NCI-H524 (cell line): Measurements from ENCODE around the gene C14orf39.

Experiments used
- DNase-seq, 2 experiments: peaks; one replicate each; lab custom pipeline; 2025; lab: John Stamatoyannopoulos, UW

C14orf39 gene, protein sequence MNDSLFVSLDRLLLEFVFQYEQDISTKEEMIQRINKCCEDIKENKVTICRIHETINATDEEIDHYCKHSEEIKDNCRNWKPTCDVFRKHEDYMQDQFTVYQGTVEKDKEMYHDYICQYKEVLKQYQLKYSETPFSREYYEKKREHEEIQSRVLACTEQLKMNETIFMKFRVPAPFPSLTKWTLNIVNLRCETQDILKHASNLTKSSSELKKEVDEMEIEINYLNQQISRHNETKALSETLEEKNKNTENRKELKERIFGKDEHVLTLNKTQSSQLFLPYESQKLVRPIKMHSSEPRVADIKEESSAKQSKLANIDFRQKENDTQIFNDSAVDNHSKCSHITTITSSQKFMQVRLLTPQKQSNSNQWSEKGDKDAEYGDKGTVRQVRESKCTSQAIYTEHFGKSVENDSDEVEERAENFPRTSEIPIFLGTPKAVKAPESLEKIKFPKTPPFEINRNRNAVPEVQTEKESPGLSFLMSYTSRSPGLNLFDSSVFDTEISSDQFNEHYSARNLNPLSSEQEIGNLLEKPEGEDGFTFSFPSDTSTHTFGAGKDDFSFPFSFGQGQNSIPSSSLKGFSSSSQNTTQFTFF

DNA sequence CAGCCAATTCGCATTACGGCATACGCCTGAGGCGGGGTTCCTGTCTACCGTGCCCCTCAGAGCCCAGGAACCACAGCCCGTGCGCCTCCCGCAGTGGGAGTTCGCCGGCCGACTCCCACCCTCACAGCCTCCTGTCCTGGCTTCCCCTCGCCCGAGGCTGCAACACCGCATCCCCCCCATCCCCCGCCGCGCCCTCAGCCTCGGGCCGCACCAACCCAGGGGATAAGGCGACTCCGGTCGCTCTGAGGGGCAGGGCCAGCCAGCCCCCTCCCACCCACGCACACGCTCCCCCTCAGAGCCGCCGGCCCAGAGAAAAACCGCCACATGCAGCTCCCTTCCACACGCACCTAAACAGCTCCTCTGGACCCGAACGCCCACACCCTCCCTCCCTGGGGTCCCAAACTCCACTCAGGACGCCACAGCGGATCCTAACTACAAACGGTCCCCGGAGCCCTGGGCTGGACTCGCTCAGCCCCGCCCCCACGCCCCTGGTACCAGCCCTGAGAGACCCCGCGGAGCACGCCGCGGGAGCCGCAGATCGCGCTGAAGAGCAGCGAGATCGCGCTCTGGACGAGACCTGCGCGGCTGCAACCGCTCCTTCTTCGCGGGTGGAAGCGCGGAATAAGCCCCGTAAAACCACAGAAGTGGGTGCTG, at the start of gene C14orf39:
Gene C14orf39, minus strand, starts transcription at position 466 of the 654 bp plus-strand sequence. CDS start 985 bp downstream, outside the sequence.
- peak; percentile 81 to 90 for DNase-seq

- DNase-seq = no peak
Measured at GRCh38 chr14:60532442-60532841, 46.6 kb upstream of the C14orf39 start.

GRCh38 chr14:60515511-60516289, 29.8 kb upstream of the C14orf39 start:
- no peak for DNase-seq

DNA sequence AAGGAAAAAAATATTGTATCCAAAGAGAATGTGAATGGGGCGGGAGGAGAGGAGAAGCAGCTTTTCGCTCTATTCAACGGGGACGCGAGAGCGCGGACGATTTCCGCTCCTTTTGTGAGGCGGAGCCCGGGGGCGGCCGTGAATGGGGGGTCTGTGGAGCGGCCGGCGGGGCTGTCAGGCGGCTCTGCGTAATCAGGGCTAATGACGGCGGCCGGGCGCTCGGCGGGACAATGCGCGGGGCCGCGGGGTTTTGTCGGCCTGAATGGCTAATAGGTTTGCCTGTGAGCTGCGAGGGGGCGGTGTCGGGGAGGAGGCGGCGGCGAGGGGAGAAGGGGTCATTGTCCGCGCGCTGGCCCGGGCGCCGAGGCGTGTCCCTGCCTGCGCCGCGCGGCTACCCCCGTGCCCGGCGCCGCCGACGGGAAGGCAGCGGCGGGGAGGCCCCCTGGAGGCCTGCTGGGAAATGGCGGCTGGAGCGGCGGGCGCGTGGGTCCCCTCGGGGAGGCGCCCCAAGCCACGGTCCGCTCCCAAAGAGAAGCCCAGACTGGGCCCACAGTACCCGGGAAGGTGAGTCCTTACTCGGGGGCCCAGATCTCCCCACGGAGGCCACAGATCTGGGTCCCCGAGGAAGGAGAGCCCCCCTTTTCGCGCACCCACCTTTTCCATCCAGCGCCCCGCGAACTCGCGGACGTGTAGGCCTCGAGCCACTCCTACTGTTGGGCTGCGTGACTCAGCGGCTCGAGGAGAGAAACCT, 29.1 kb upstream of the C14orf39 start:
- peak; percentile 64 to 70 for DNase-seq

DNA sequence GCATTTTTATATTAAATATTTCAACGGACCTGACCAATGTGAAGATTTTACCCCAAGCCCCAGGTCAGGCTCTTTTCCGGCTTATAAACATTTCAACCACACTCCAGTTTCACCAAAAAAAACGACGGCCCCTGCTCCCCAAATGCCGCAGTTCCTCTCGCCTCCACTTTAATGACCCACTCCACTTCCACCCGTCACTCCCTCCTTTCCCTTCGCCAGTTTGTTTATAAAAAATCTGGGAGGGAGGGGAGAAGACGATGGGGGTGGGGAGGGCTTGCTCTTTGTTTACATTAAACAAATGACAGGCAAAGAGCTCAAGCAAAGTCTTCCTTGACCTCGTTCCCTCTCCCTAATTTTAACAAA, 28.5 kb upstream of the C14orf39 start:
- DNase-seq = peak; percentile 64 to 68

GRCh38 chr14:60512973-60513571, 27.2 kb upstream of the C14orf39 start:
- peak in 1 of 2 experiments; percentile 13 for DNase-seq

DNA sequence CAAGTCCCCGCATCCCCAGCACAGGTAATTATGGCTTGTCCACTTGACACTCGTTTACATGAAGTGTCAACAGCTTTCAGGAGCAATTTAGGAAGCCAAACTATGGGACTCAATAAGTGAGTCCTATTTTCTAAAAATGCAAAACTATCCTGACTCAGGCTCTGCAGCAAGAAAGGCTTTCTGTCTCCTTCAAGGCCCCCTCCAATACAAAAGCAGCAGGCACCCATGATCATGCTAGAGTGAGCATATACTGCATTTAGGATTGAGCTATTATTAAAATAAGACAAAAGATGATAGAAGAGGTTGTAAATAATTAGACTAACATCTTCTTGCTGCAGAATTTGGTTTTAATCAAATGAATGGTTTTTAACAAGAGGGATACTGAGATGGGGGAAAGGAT, 26.3 kb upstream of the C14orf39 start:
- no peak for DNase-seq

GRCh38 chr14:60510951-60511599, 25.2 kb upstream of the C14orf39 start:
- no peak for DNase-seq

- DNase-seq = no peak
Measured at GRCh38 chr14:60510254-60510950, 24.5 kb upstream of the C14orf39 start.

- DNase-seq = peak; percentile 74 to 86
Measured at GRCh38 chr14:60509438-60510253, 23.8 kb upstream of the C14orf39 start.

DNA sequence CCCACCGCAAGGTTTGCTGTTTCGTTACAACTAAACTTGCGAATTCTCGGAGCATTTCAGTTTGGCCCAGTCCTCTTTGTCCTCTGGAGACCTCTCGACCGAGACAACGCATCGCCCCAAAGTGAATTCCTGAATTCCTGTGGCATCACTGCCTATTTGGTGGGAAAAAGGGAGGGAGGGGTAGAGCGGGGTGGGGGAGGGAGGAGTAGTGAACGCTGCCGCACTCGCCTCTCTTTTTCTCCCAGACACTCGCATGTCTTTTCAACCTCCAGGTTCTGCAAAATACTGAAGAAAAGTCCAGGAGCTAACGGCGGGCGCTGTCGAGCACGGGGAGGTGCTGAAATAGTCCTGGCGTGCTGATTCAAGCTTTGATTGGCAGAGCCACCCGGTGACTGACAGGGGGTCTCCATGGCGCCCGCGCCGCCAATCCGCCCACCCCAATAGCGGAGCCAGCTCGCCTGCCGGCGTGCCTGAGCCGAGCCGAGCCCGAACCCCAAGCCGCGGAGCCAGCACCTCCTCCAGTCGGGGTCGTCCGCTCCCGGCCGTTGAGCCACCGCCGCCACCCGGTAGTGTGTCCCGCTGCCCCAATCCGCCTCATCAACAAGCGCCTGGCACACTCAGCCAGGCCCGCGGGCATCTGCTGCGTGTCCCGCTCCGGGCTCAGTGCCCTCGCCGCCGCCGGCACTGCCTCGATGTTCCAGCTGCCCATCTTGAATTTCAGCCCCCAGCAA, 23.0 kb upstream of the C14orf39 start, which contains the start of gene SIX6:
Gene SIX6, plus strand, starts transcription at position 440 of the 731 bp plus-strand sequence. Its CDS starts 253 bp downstream, at position 693.
- peak; percentile 85 to 95 for DNase-seq

- DNase-seq = peak in 1 of 2 experiments; percentile 48
Measured at GRCh38 chr14:60508363-60508706, 22.5 kb upstream of the C14orf39 start.

DNA sequence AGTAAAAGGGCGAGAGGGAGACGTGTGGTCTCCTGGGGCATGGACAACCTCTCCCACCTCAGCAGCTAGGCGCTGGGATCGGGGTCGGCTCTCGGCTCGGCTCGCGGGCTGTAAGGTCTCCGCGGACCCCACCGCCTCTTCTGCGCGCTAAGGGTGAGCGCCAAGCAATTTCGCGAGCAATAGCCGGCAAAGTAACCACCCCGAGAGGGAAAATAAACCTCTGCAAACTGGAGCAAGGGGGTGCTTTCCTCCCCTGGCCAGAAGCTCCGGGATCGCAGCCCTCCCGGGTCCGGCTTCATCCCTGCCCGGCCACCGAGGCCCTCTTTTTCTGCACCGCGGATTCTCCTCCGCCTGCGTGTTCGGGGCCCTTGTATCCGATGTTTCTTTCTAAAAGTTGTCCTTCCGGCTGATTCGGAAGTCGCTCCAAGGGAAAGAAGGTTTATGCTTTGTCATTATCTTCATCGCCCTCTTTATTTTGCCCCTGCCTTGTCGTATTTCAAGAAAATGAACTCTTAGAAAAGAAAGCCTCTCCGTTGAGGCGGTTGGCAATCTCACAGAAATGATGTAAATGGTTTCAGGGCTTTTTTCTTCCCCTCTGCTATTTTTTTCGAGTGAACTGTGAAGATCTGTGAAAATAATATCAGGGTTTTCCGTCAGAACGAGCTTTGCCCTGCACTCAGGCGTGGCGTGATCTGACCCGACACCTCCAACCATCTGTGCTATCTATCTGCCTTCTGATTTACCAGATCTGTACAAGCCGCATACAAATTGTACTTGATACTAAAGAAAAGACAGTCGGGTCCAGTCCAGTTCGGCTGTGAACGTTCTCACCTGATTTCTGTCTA, 21.3 kb upstream of the C14orf39 start:
- no peak for DNase-seq

GRCh38 chr14:60506462-60506984, 20.7 kb upstream of the C14orf39 start:
- DNase-seq = no peak

- no peak for DNase-seq
Measured at GRCh38 chr14:60506010-60506409, 20.1 kb upstream of the C14orf39 start.

GRCh38 chr14:60505448-60505847, 19.6 kb upstream of the C14orf39 start:
- no peak for DNase-seq

GRCh38 chr14:60502541-60502940, 16.7 kb upstream of the C14orf39 start:
- DNase-seq = no peak
